GM18909 (cell line): Measurements from ENCODE around the gene IFITM1.
"Not testable (repeated sequence)": the region's sequence is repeated elsewhere in the genome, so short reads cannot be mapped to it uniquely, and the experiment has no call there.

Source experiments
- ATAC-seq: cut with Tn5 transposase; IDR thresholded peaks from one replicate; pipeline ENCODE4 v1.9.1; 2021; ENCODE audit warnings: mild to moderate bottlenecking; ENCODE audit not compliant: unreplicated experiment, poor library complexity

The IFITM1 gene

GRCh38 chr11:339963-340362 lies 26.1 kb downstream of the IFITM1 start:
- ATAC-seq = no peak

- ATAC-seq = no peak
Measured at GRCh38 chr11:340539-341512, 27.0 kb downstream of the IFITM1 start.

- no peak for ATAC-seq
Measured at GRCh38 chr11:342328-342727, 28.5 kb downstream of the IFITM1 start.

GRCh38 chr11:344836-345578 lies 31.2 kb downstream of the IFITM1 start:
- ATAC-seq = no peak

- ATAC-seq = no peak
Measured at GRCh38 chr11:346529-346928, 32.7 kb downstream of the IFITM1 start.

GRCh38 chr11:349270-349954 lies 35.6 kb downstream of the IFITM1 start:
- not testable (repeated sequence) for ATAC-seq

- peak; percentile 15 for ATAC-seq
Measured at GRCh38 chr11:350033-350722, 36.3 kb downstream of the IFITM1 start.

- ATAC-seq = peak; percentile 37
Measured at GRCh38 chr11:350723-351255, 36.9 kb downstream of the IFITM1 start.

- no peak for ATAC-seq
Measured at GRCh38 chr11:351411-351810, 37.6 kb downstream of the IFITM1 start.

GRCh38 chr11:352456-353031 lies 38.7 kb downstream of the IFITM1 start:
- ATAC-seq = no peak

- no peak for ATAC-seq
Measured at GRCh38 chr11:353179-353873, 39.5 kb downstream of the IFITM1 start.

- peak; percentile 53 for ATAC-seq
Measured at GRCh38 chr11:355581-356458, 42.0 kb downstream of the IFITM1 start.

GRCh38 chr11:356610-357009 lies 42.8 kb downstream of the IFITM1 start:
- no peak for ATAC-seq

GRCh38 chr11:357582-357981 lies 43.7 kb downstream of the IFITM1 start:
- no peak for ATAC-seq

GRCh38 chr11:358129-358800 lies 44.4 kb downstream of the IFITM1 start:
- no peak for ATAC-seq

- ATAC-seq = no peak
Measured at GRCh38 chr11:359181-359714, 45.4 kb downstream of the IFITM1 start.
